Lung (tissue), 12 donors: ENCODE measurements around the gene INTS4. TPM values are rescaled to one million over a fixed set of nuclear protein-coding genes. Genes with fewer than 3 reads are reported as not detected.

ENCODE experiments used
- ATAC-seq: fragments of 200-7000 bp; cut with Tn5 transposase; one replicate; pipeline ENCODE4 v1.9.1; 2020; ENCODE audit warnings: moderate number of reproducible peaks; ENCODE audit not compliant: insufficient read depth, low FRiP score
- DNase-seq, 3 donors: peaks; one replicate each; pipeline ENCODE4 v3.0.0-alpha.2; 2013 to 2017
- H3K27ac ChIP-seq, 2 donors: one replicate each; pipeline ENCODE4 v1.5.1; 2013; ENCODE audit warnings: mild to moderate bottlenecking in 2 of 2, moderate library complexity in 2 of 2, control low read depth in 1 of 2, inconsistent platforms in 1 of 2, low read depth in 1 of 2, low read length in 1 of 2
- H3K27me3 ChIP-seq, 3 donors: one replicate each; pipeline ENCODE4 v1.5.1; 2013; ENCODE audit warnings: low read length in 2 of 3; ENCODE audit not compliant: control insufficient read depth in 3 of 3, insufficient read depth in 3 of 3
- H3K36me3 ChIP-seq, 4 donors: one replicate each; pipeline ENCODE4 v1.5.1; 2013; ENCODE audit warnings: low read length in 4 of 4, mild to moderate bottlenecking in 1 of 4, moderate library complexity in 1 of 4; ENCODE audit not compliant: control insufficient read depth in 4 of 4, insufficient read depth in 4 of 4
- H3K4me1 ChIP-seq, 5 donors: one replicate each; pipeline ENCODE4 v1.5.1; 2013; ENCODE audit warnings: low read length in 5 of 5, mild to moderate bottlenecking in 2 of 5, moderate library complexity in 1 of 5; ENCODE audit not compliant: control insufficient read depth in 5 of 5, insufficient read depth in 5 of 5
- H3K4me3 ChIP-seq: one replicate; pipeline ENCODE4 v1.5.1; 2013; ENCODE audit warnings: mild to moderate bottlenecking, control low read depth, moderate library complexity
- H3K9ac ChIP-seq, 2 donors: one replicate each; pipeline ENCODE4 v1.5.1; 2013; ENCODE audit warnings: low read length in 2 of 2, control low read depth in 1 of 2; ENCODE audit not compliant: insufficient read depth in 1 of 2
- H3K9me3 ChIP-seq, 4 donors: one replicate each; pipeline ENCODE4 v1.5.1; 2013; ENCODE audit warnings: low read length in 3 of 4, mild to moderate bottlenecking in 1 of 4, moderate library complexity in 1 of 4; ENCODE audit not compliant: control insufficient read depth in 4 of 4, insufficient read depth in 3 of 4
- WGBS, 2 donors: extraction: QIAGEN DNeasy Blood & Tissue Kit; methylation state at CpG; one replicate each; pipeline ENCODE4 v1.1.7; 2013; 5-methylcytosine and 5-hydroxymethylcytosine counted together
- polyA plus RNA-seq, 2 donors: library from polyadenylated mRNA; stranded (reverse); fragments of 200-250 nt; gene quantifications; one replicate each; pipeline ENCODE4 v1.2.1, GENCODE V29; 2013
- total RNA-seq, 2 donors: library from RNA; depleted of rRNA in 1 of 2; stranded (reverse); fragments of >200 nt in 1 of 2; gene quantifications; one replicate each; pipeline ENCODE4 v1.2.1, GENCODE V29; 2014 to 2021
- TF ChIP-seq, protein P1 (sequence below): IDR thresholded peaks from 2 replicates; pipeline ENCODE4 v1.5.1; 2012; ENCODE audit warnings: mild to moderate bottlenecking; ENCODE audit errors: control extremely low read depth, extremely low read depth
- donor health status: control.
- donor health status: control.
- donor health status: Bipolar disorder and iron deficiency.
- donor health status: healthy.
- donor health status: DM: yes; HTN: yes; CAD: no.

Gene INTS4
- total and polyA plus RNA-seq, 4 donors, result 15.8 to 56.2 (median 22.9) TPM

DNA sequence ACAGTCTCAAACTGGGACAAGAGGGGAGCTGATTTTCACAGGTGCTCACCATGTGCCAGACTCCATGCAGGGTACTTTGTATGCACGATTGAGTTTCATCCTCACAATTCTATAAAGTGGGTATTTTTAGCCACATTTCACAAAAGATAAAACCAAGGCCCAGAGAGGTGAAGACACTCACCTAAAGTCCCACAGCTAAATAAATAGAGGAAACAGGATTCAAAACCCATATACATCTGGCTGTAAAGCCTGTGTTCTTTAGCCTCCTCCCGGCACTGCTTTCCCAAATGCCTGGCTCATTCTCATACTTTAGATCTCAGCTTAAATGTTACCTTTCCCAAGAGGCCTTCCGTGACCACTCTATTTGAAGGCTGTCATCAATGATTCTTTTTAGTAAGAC lies 41.8 kb upstream of the INTS4 start:
- Histone ChIP-seq H3K9ac (no peak overlapping the region), H3K36me3 (no peaks in the 10 kb centered on the region), H3K9me3 (no peaks in the 10 kb centered on the region), H3K27ac (no peak overlapping the region), H3K4me3 (no peak overlapping the region), H3K4me1 (peaks cover 0 to 18% (median 8%) of the 10 kb centered on the region in 5 donors), H3K27me3 (no peaks in the 10 kb centered on the region)
- ATAC-seq (no peak), DNase-seq (no peak)
- WGBS, 2 donors, result 86 to 91% methylated on average over 3 of the region's 3 CpGs
- TF ChIP-seq, protein P1, sequence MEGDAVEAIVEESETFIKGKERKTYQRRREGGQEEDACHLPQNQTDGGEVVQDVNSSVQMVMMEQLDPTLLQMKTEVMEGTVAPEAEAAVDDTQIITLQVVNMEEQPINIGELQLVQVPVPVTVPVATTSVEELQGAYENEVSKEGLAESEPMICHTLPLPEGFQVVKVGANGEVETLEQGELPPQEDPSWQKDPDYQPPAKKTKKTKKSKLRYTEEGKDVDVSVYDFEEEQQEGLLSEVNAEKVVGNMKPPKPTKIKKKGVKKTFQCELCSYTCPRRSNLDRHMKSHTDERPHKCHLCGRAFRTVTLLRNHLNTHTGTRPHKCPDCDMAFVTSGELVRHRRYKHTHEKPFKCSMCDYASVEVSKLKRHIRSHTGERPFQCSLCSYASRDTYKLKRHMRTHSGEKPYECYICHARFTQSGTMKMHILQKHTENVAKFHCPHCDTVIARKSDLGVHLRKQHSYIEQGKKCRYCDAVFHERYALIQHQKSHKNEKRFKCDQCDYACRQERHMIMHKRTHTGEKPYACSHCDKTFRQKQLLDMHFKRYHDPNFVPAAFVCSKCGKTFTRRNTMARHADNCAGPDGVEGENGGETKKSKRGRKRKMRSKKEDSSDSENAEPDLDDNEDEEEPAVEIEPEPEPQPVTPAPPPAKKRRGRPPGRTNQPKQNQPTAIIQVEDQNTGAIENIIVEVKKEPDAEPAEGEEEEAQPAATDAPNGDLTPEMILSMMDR, result no peak

DNA sequence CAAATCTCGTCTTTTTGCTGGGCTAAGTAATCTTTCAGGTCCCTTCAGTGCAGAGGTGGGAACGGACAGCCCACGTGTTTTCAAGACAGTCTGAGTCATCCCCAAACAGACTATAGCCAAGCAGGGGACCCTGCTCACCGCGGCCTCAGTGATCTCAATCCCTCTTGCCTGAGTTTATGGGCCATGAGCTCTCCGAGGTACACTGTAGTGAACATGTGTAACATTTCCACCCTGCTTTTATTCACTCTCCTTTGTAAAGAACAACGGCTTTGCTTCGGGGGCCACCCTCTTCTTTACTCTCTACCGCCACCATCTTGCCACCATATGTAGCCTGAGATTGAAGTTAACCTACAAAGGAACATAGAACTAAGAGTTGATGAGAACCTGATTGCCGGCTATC lies 40.2 kb upstream of the INTS4 start:
- TF ChIP-seq, protein P1, result no peak

DNA sequence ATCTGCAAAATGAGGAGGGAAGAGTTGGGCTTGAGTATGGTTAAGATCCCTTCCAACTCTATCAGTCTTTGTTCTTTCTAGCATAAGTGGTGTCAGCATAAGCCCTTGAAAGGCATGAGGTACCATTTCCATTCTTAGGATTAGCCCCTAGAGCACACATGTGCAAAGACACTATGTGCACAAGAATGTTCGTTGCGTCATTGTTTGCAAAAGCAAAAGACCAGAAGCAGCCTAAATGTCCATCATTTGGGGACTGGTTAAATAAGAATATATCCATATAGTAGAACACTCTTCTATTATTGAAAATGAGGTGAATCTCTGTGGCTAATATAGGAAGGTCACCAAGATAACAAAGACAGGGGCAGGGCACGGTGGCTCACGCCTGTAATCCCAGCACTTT lies 38.6 kb upstream of the INTS4 start:
- DNase-seq (no peak), ATAC-seq (no peak)
- Histone ChIP-seq H3K9me3 (no peaks in the 10 kb centered on the region), H3K36me3 (no peaks in the 10 kb centered on the region), H3K4me1 (peaks cover 5 to 21% (median 10%) of the 10 kb centered on the region in 5 donors), H3K27ac (no peak overlapping the region), H3K27me3 (no peaks in the 10 kb centered on the region), H3K9ac (no peak overlapping the region), H3K4me3 (no peak overlapping the region)
- 50 to 81% methylated on average over 4 of the region's 4 CpGs for WGBS, 2 donors
- TF ChIP-seq, protein P1, result no peak

More for the DNA sequence above, 40.2 kb upstream of the INTS4 start:
- DNase-seq, result no peak
- Histone ChIP-seq H3K27me3 (no peaks in the 10 kb centered on the region), H3K36me3 (no peaks in the 10 kb centered on the region), H3K4me3 (no peak overlapping the region), H3K9me3 (no peaks in the 10 kb centered on the region), H3K4me1 (peaks cover 5 to 22% (median 11%) of the 10 kb centered on the region in 5 donors), H3K9ac (no peak overlapping the region), H3K27ac (no peak overlapping the region)
- 72 to 89% methylated on average over 10 of the region's 10 CpGs for WGBS, 2 donors
- no peak for ATAC-seq

GRCh38 chr11:78032090-78032489 lies 37.6 kb upstream of the INTS4 start:
- Histone ChIP-seq H3K4me1 (peaks cover 5 to 21% (median 10%) of the 10 kb centered on the region in 5 donors), H3K9ac (no peak overlapping the region), H3K36me3 (no peaks in the 10 kb centered on the region), H3K27ac (no peak overlapping the region), H3K4me3 (no peak overlapping the region), H3K9me3 (no peaks in the 10 kb centered on the region), H3K27me3 (no peaks in the 10 kb centered on the region)
- no peak for DNase-seq
- TF ChIP-seq, protein P1, result no peak
- no peak for ATAC-seq
